ENCODE results near the gene LSM2. TPM values are rescaled to one million over a fixed set of nuclear protein-coding genes. Genes with fewer than 3 reads are reported as not detected.
"Not testable (repeated sequence)": the region's sequence is repeated elsewhere in the genome, so short reads cannot be mapped to it uniquely, and the experiment has no call there.

LSM2 gene
- total RNA-seq, 4 donors from 2014 or later: 11.8 to 42.9 (median 19.1) TPM

DNA sequence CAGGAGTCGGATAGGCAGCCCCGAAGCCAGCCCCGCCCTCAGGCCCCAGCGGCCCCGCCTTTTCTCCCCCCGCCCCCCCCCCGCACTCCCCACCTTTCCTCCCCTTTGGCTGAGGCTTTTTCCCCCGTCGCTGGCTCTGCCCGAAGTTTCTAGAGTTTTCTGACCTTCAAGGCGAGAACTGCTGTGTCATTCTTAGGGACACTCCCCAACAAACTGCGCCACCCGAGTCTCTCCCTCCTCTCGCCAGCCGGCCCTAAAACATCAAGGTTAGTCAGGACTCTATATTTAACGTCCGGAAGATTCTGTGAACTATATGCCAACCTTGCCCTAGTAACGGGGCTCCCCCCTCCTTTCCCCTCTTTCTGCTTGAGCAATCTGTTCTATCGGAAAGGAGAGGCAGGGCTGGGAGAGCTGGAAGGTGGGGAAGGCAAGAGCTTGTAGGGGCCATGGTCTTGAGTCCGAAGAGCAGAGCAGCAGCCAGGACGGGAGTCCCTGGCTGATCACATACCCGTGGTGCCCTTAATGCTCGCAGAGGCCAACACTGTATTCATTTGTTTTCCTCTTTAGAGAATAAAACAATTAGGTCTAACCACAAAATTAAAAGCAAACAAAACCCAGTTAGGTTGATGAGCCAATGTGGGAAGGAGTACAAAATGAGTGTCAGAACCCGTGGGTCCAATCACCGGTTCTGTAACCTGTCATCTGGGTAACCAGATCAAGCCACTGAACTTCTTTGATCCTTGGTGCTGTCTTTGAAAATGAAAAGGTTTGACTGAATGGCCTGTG lies 15.5 kb upstream of the LSM2 start:
- Histone ChIP-seq H3K27ac (peak overlapping the region; percentile 89 to 96 (median 94)), H3K9me3 (no peaks in the 10 kb centered on the region), H3K27me3 (no peaks in the 10 kb centered on the region), H3K4me1 (peaks cover 0 to 67% (median 9%) of the 10 kb centered on the region in 4 donors), H3K4me3 (peak overlapping the region; percentile 49 to 59 (median 54)), H3K36me3 (no peaks in the 10 kb centered on the region)
- DNase-seq: peak; percentile 68 to 89 (median 88)
- TF ChIP-seq, protein P1, sequence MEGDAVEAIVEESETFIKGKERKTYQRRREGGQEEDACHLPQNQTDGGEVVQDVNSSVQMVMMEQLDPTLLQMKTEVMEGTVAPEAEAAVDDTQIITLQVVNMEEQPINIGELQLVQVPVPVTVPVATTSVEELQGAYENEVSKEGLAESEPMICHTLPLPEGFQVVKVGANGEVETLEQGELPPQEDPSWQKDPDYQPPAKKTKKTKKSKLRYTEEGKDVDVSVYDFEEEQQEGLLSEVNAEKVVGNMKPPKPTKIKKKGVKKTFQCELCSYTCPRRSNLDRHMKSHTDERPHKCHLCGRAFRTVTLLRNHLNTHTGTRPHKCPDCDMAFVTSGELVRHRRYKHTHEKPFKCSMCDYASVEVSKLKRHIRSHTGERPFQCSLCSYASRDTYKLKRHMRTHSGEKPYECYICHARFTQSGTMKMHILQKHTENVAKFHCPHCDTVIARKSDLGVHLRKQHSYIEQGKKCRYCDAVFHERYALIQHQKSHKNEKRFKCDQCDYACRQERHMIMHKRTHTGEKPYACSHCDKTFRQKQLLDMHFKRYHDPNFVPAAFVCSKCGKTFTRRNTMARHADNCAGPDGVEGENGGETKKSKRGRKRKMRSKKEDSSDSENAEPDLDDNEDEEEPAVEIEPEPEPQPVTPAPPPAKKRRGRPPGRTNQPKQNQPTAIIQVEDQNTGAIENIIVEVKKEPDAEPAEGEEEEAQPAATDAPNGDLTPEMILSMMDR (IDR thresholded peaks at IDR 0.05): no peak
- TF ChIP-seq POLR2A (IDR thresholded peaks at IDR 0.05): peak; percentile 39 to 73

DNA sequence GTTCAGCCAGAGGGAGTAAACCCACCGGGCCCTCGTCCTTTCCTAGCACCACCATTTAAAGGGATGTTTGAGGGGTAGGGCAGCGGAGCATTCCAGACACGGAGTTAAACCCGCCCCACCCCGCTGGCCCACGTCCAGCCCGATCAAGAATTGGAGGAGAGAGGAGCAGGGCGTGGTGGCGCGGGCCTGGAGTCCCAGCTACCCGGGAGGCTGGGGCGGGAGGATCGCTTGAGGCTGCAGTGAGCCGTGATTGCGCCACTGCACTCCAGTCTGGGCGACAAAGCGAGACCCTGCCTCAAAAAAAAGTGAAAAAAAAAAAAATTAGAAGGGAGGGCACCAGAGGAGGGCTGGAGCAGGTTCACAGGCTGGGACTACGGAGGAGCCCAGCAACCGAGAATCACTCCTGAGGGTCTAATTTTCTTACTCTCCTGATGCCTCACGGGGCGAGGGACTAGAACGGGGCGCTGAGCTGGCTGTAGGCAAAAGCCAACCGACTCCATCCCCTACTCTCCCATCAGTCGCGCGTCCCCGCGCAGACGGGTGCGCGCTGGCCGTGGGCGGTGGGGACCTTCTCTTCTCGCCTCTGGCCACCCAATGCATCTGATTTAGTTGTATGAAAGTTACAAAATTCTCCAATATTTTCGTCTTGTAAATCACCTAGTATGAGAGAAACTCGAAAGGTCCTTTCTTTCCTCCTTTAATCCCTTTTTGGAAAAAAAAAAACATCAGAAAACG lies 14.7 kb upstream of the LSM2 start:
- peak overlapping the region; percentile 89 to 96 (median 94) for H3K27ac ChIP-seq
- peak overlapping the region; percentile 49 to 59 (median 54) for H3K4me3 ChIP-seq
- peak; percentile 60 to 85 (median 84) for DNase-seq
- TF ChIP-seq, protein P1 (IDR thresholded peaks at IDR 0.05): no peak
- no peak for TF ChIP-seq POLR2A (IDR thresholded peaks at IDR 0.05)
- H3K4me1 ChIP-seq: peaks cover 0 to 65% (median 7%) of the 10 kb centered on the region in 4 donors
- H3K9me3 ChIP-seq: no peaks in the 10 kb centered on the region
- H3K36me3 ChIP-seq: no peaks in the 10 kb centered on the region
- H3K27me3 ChIP-seq: no peaks in the 10 kb centered on the region

DNA sequence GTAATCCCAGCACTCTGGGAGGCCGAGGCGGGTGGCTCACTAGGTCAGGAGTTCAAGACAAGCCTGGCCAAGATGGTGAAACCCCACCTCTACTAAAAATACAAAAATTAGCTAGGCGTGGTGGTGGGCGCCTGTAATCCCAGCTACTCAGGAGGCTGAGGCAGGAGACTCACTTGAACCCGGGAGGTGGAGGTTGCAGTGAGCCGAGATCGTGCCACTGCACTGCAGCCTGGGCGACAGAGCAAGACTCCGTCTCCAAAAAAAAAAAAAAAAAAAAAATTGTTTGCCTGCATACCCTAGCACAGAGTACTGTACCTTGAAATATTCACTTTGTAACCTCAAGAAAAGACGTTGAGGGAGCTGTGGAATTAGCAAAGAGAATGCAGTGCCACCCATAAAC lies 13.6 kb upstream of the LSM2 start:
- Histone ChIP-seq H3K4me1 (peaks cover 0 to 58% (median 4%) of the 10 kb centered on the region in 4 donors), H3K27ac (peak overlapping the region; percentile 19 to 96 (median 52))
- DNase-seq, H3K9me3 ChIP-seq, H3K36me3 ChIP-seq, H3K4me3 ChIP-seq, H3K27me3 ChIP-seq: not testable (repeated sequence)

- peaks cover 0 to 54% (median 4%) of the 10 kb centered on the region in 4 donors for H3K4me1 ChIP-seq
- no peak for DNase-seq
Measured at GRCh38 chr6:31819871-31820299, 13.1 kb upstream of the LSM2 start.

DNA sequence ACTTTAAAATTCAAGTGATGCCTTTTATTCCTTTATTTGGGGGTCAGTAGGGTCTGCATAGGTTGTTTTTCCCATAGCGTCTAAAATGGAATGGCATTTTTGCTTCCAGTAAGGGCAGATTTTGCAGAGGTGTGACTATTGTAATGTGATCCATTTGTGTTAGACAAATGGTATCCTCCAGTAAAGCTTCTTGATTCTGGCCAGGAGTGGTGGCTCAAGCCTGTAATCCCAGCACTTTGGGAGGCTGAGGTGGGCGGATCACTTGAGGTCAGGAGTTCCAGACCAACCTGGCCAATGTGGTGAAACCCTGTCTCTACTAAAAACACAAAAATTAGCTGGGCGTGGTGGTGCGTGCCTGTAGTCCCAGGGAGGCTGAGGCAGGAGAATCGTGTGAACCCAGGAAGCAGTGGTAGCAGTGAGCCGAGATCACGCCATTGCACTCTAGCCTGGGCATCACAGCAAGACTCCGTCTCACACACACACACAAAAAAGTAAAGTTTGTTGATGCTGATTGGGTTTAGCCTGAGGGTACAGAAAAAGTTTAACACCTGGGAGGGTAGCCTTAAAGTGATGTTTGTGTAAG lies 11.3 kb upstream of the LSM2 start:
- not testable (repeated sequence) for H3K36me3 ChIP-seq, DNase-seq, H3K27me3 ChIP-seq, H3K9me3 ChIP-seq
- Histone ChIP-seq H3K4me1 (peaks cover 0 to 50% (median 4%) of the 10 kb centered on the region in 4 donors), H3K27ac (peak overlapping the region; percentile 67 to 96 (median 83)), H3K4me3 (peak overlapping the region; percentile 39 to 53 (median 48))

More at GRCh38 chr6:31819871-31820299, 13.1 kb upstream of the LSM2 start:
- Histone ChIP-seq H3K9me3 (no peaks in the 10 kb centered on the region), H3K27me3 (no peaks in the 10 kb centered on the region), H3K36me3 (no peaks in the 10 kb centered on the region), H3K27ac (peak overlapping the region; percentile 19 to 96 (median 52)), H3K4me3 (peak overlapping the region in 1 of 4 donors; percentile 51)
- TF ChIP-seq, protein P1 (IDR thresholded peaks at IDR 0.05): no peak
- TF ChIP-seq POLR2A (IDR thresholded peaks at IDR 0.05): no peak

- H3K36me3 ChIP-seq, H3K9me3 ChIP-seq, H3K27me3 ChIP-seq: not testable (repeated sequence)
- Histone ChIP-seq H3K4me1 (peaks cover 0 to 44% (median 4%) of the 10 kb centered on the region in 4 donors), H3K27ac (peak overlapping the region; percentile 67 to 96 (median 83)), H3K4me3 (peak overlapping the region; percentile 39 to 53 (median 48))
- DNase-seq: peak in 1 of 3 donors; percentile 47
- TF ChIP-seq, protein P1 (IDR thresholded peaks at IDR 0.05): peak in 1 of 6 experiments; percentile 18
Measured at GRCh38 chr6:31817133-31817928, 10.6 kb upstream of the LSM2 start.
